Astrocyte of the spinal cord (primary cell): ENCODE results near the gene NMT2.
A peak's percentile ranks its signal among the peaks of the same experiment; 100 is the strongest.

Experiments
- DNase-seq: peaks from one replicate; pipeline ENCODE4 v3.0.0; 2011; ENCODE audit warnings: low read depth, low spot score
- H3K4me3 ChIP-seq: 2 replicates; pipeline ENCODE4 v1.5.1; 2011; ENCODE audit warnings: low read depth, mild to moderate bottlenecking, low read length, moderate library complexity
- in situ Hi-C: cut with HindIII; loops from 2 replicates; pipeline ENCODE4 v1.10.0; 2017; ENCODE audit warnings: low sequenced_read_pairs
- TF ChIP-seq, protein P1 (sequence below): IDR thresholded peaks from 2 replicates; pipeline ENCODE4 v1.5.1; 2012; ENCODE audit warnings: low read depth, mild to moderate bottlenecking, low read length, inconsistent platforms

The NMT2 gene

DNA sequence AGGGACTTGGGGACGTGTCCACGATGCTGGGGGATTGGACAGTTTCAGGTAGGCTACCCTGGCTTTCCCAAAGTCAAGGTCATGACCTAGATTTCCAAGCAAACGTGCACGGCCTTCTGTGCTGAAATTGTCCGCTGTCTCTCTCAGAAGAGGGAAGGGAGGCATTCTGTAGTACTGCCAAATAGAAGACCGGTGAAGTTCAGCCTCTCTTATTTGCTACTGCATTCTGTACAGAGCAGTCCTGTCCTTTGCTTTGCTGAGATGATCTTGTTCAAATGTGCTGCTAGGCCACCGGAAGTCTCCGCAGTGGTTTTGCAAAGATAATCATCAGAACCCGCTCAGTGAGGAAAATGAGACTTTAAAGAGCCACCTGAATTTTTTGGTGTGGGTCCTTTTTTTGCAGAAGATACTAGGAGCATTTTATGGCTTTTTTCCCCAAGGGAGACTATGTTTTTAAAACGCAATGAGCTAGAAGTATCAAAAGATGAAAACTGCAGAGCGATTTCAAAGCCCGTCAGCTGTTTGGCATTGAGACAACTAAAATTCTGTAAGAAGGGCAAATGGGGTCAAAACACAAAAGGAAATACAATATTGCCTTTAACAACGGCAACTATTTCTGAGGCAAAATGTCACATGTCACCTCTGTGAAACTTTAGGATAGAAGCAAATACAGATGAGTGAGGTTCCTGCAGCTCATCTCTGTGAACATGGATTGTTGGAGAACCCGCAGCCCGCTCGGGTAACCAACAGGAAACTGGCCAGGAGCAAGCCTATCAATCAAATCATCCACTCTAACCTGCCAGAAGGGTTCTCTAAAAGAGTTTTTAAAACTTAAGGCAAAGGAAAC, 1.3 kb upstream of the NMT2 start:
- H3K4me3 ChIP-seq = no peak overlapping the region
- TF ChIP-seq, protein P1, sequence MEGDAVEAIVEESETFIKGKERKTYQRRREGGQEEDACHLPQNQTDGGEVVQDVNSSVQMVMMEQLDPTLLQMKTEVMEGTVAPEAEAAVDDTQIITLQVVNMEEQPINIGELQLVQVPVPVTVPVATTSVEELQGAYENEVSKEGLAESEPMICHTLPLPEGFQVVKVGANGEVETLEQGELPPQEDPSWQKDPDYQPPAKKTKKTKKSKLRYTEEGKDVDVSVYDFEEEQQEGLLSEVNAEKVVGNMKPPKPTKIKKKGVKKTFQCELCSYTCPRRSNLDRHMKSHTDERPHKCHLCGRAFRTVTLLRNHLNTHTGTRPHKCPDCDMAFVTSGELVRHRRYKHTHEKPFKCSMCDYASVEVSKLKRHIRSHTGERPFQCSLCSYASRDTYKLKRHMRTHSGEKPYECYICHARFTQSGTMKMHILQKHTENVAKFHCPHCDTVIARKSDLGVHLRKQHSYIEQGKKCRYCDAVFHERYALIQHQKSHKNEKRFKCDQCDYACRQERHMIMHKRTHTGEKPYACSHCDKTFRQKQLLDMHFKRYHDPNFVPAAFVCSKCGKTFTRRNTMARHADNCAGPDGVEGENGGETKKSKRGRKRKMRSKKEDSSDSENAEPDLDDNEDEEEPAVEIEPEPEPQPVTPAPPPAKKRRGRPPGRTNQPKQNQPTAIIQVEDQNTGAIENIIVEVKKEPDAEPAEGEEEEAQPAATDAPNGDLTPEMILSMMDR = no peak
- in situ Hi-C loops = no loop called here
- DNase-seq = no peak

- H3K4me3 ChIP-seq = no peak overlapping the region
- TF ChIP-seq, protein P1 = no peak
- in situ Hi-C loops = no loop called here
- DNase-seq = peak; percentile 97
These were observed 477 bp upstream of the NMT2 start for GRCh38 chr10:15168786-15169554.

DNA sequence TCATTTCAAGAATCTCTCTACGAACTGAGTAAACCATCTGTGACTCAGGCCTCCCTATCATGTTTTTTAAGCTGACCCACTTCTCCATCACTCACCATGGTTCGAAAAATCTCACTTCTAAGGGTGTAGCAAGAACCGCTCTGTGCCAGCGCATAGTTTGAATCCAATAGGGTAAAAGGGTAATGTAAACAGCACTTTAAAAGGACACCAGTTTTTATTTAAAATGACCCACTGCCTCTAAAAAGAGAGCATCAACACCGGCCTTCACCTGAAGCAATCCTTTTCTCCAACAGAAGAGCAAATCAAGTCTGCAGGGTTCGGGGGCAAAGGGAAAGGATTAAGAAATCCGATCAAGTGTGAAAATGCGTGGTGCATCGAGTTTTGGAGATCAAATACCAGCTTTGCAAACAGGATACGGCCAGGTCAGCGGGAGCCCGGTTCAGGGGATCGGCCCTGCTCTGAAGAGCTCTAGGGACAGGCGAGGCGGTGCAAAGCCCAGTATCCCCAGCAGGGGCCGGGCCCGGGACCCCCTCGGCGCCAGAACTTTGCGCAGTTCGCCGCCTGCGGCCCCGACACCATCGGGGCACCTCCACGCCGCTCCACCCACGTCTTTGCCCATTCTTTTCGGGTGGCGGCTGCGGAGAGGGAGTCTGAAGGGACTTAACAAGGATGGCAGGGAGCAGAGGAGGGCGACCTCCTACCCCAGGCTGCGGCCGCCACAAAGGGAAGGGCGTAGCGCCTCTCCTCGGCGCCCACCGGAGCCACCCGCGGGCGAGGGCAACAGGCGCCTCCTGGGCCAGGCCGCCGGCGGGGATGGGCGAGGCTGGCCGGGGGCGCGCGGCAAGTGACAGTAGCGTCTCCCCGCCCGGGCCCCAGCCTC, 842 bp downstream of the NMT2 start:
- DNase-seq = peak; percentile 53
- TF ChIP-seq, protein P1 = peak; percentile 63
- in situ Hi-C loops = no loop called here
- H3K4me3 ChIP-seq = peak overlapping the region; percentile 80

GRCh38 chr10:15166325-15166724, 2.2 kb downstream of the NMT2 start:
- TF ChIP-seq, protein P1 = no peak
- in situ Hi-C loops = no loop called here
- peak; percentile 25 for DNase-seq
- H3K4me3 ChIP-seq = peak overlapping the region; percentile 80

- in situ Hi-C loops = no loop called here
- H3K4me3 ChIP-seq = no peak overlapping the region
- no peak for DNase-seq
- TF ChIP-seq, protein P1 = no peak
These were observed 5.2 kb downstream of the NMT2 start for GRCh38 chr10:15163253-15163828.

- no peak for DNase-seq
- no peak overlapping the region for H3K4me3 ChIP-seq
- in situ Hi-C loops = no loop called here
- TF ChIP-seq, protein P1 = no peak
These were observed 9.5 kb downstream of the NMT2 start for GRCh38 chr10:15158972-15159371.
